ENCODE measurements around the gene SLC48A1. TPM values are rescaled to one million over a fixed set of nuclear protein-coding genes. Genes with fewer than 3 reads are reported as not detected.

Gene SLC48A1
- total and polyA plus RNA-seq, 12 donors, result 12.6 to 31.9 (median 22.1) TPM

- Histone ChIP-seq H3K36me3 (peaks cover 0 to 28% (median 10%) of the 10 kb centered on the region in 9 donors), H3K4me1 (peaks cover 25 to 75% (median 57%) of the 10 kb centered on the region in 9 donors), H3K4me3 (no peak overlapping the region), H3K27ac (peak overlapping the region in 7 of 10 donors; percentile 54 to 81 (median 68)), H3K9me3 (no peaks in the 10 kb centered on the region), H3K27me3 (no peaks in the 10 kb centered on the region)
- DNase-seq (no peak), ATAC-seq (peak in 6 of 8 donors; percentile 3 to 20 (median 8))
- WGBS, 2 donors, result 54 to 67% methylated on average over 9 of the region's 9 CpGs
- intact Hi-C loops (cut with DNase I), result loop anchor here in 8 of 10 donors (2.0 to 10.0 kb wide), 8 partner anchors 36 to 66 kb away; no protein-coding TSS in a partner anchor
- no peak for TF ChIP-seq CTCF (IDR thresholded peaks at IDR 0.05)
Observed at GRCh38 chr12:47777741-47778558, 4.9 kb downstream of the SLC48A1 start.

DNA sequence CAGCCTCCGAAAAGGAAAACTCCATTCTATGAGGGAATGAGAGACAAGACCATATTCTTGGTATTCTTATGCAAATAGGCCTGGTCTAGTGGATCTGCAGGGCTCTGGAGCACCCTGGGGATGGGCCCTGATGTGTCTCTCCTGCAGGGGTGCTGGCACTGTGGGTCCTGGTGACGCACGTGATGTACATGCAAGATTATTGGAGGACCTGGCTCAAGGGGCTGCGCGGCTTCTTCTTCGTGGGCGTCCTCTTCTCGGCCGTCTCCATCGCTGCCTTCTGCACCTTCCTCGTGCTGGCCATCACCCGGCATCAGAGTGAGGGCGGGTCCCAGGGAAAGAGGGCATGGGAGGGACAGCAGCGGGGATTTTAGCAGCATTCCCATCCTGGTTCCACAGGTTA lies 5.8 kb downstream of the SLC48A1 start:
- intact Hi-C loops (cut with DNase I), result loop anchor here in 9 of 10 donors (1.0 to 10.0 kb wide), 9 partner anchors 37 to 67 kb away; no protein-coding TSS in a partner anchor
- H3K4me1 ChIP-seq, result peaks cover 23 to 73% (median 56%) of the 10 kb centered on the region in 9 donors

GRCh38 chr12:47779301-47779942 lies 6.4 kb downstream of the SLC48A1 start:
- Histone ChIP-seq H3K9me3 (no peaks in the 10 kb centered on the region), H3K4me3 (no peak overlapping the region), H3K36me3 (peaks cover 0 to 43% (median 16%) of the 10 kb centered on the region in 9 donors), H3K27me3 (no peaks in the 10 kb centered on the region), H3K27ac (peak overlapping the region in 2 of 10 donors; percentile 39 to 52), H3K4me1 (peaks cover 22 to 71% (median 52%) of the 10 kb centered on the region in 9 donors)
- WGBS, 2 donors, result 28 to 37% methylated on average over 19 of the region's 19 CpGs
- DNase-seq (peak; percentile 88 to 91), ATAC-seq (peak; percentile 68 to 84 (median 76))
- TF ChIP-seq CTCF (IDR thresholded peaks at IDR 0.05), result peak; percentile 90 to 97 (median 95)
- intact Hi-C loops (cut with DNase I), result loop anchor here in 9 of 10 donors (1.0 to 10.0 kb wide), 9 partner anchors 37 to 67 kb away; no protein-coding TSS in a partner anchor

More for the DNA sequence above, 5.8 kb downstream of the SLC48A1 start:
- Histone ChIP-seq H3K27ac (peak overlapping the region in 1 of 10 donors; percentile 7), H3K27me3 (no peaks in the 10 kb centered on the region), H3K36me3 (peaks cover 0 to 38% (median 11%) of the 10 kb centered on the region in 9 donors), H3K9me3 (no peaks in the 10 kb centered on the region), H3K4me3 (no peak overlapping the region)
- TF ChIP-seq CTCF (IDR thresholded peaks at IDR 0.05), result no peak
- 43 to 48% methylated on average over 14 of the region's 14 CpGs for WGBS, 2 donors
- peak in 3 of 8 donors; percentile 1 to 2 (median 1) for ATAC-seq
- no peak for DNase-seq

DNA sequence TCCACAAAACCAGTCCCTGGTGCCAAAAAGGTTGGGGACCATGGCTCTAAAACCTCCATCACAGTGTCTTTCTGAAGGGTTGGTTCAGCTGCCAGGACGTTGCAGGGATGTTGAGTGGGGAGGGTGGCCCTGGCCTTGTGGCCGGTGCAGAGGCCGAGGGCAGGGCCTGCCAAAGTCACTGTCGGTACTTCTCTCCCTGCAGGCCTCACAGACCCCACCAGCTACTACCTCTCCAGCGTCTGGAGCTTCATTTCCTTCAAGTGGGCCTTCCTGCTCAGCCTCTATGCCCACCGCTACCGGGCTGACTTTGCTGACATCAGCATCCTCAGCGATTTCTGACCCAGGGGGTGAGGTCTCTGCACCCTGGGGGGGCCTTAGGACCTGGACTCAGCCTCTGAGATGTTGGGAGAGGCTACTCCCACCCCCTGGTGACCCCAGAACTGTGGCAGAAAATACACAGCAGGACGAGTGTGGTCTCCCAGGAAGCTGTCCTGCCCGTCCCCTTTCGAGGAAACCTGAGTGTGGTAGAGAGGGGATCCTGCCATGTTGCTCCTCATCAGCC lies 7.0 kb downstream of the SLC48A1 start:
- Histone ChIP-seq H3K36me3 (peaks cover 0 to 49% (median 22%) of the 10 kb centered on the region in 9 donors), H3K4me1 (peaks cover 17 to 69% (median 46%) of the 10 kb centered on the region in 9 donors), H3K27me3 (no peaks in the 10 kb centered on the region), H3K27ac (peak overlapping the region in 3 of 10 donors; percentile 17 to 52 (median 39)), H3K4me3 (no peak overlapping the region), H3K9me3 (no peaks in the 10 kb centered on the region)
- intact Hi-C loops (cut with DNase I), result loop anchor here (1.0 to 10.0 kb wide), 11 partner anchors 18 to 68 kb away; partner anchors contain the start of gene HDAC7 (in 1 of the 10)
- no peak for TF ChIP-seq CTCF (IDR thresholded peaks at IDR 0.05)
- ATAC-seq, result peak in 5 of 8 donors; percentile 4 to 15 (median 8)
- WGBS, 2 donors, result 64 to 68% methylated on average over 11 of the region's 11 CpGs
- DNase-seq, result no peak

Data from heart right ventricle (tissue), 16 donors.